ENCODE results near the gene TMC1.

TMC1 gene

GRCh38 chr9:72703574-72703973 is 182.2 kb downstream of the TMC1 start:
- ATAC-seq = no peak
- Mint-ChIP-seq H3K4me3 (no peak overlapping the region), H3K9me3 (peaks cover 0 to 5% of the 10 kb centered on the region in 2 donors), H3K27me3 (peaks cover 3% of the 10 kb centered on the region), H3K27ac (no peak overlapping the region), H3K4me1 (no peaks in the 10 kb centered on the region)
- no peak for DNase-seq

- Mint-ChIP-seq H3K9me3 (peaks cover 0 to 9% of the 10 kb centered on the region in 2 donors), H3K27ac (no peak overlapping the region), H3K4me1 (no peaks in the 10 kb centered on the region), H3K27me3 (no peaks in the 10 kb centered on the region), H3K4me3 (no peak overlapping the region)
- no peak for ATAC-seq
- DNase-seq = no peak
Measured at GRCh38 chr9:72704688-72705375, 183.4 kb downstream of the TMC1 start.

GRCh38 chr9:72718503-72718902 is 197.1 kb downstream of the TMC1 start:
- no peak for DNase-seq
- Mint-ChIP-seq H3K27me3 (peaks cover 32% of the 10 kb centered on the region), H3K4me3 (no peak overlapping the region), H3K9me3 (no peaks in the 10 kb centered on the region), H3K4me1 (no peaks in the 10 kb centered on the region), H3K27ac (no peak overlapping the region)
- ATAC-seq = no peak

GRCh38 chr9:72721067-72721466 is 199.7 kb downstream of the TMC1 start:
- DNase-seq (no peak), ATAC-seq (no peak)
- no peak overlapping the region for H3K4me3 Mint-ChIP-seq
- H3K27me3 Mint-ChIP-seq = peaks cover 32% of the 10 kb centered on the region
- no peaks in the 10 kb centered on the region for H3K9me3 Mint-ChIP-seq
- no peaks in the 10 kb centered on the region for H3K4me1 Mint-ChIP-seq
- no peak overlapping the region for H3K27ac Mint-ChIP-seq

GRCh38 chr9:72726947-72727346 is 205.5 kb downstream of the TMC1 start:
- no peaks in the 10 kb centered on the region for H3K9me3 Mint-ChIP-seq
- ATAC-seq (no peak), DNase-seq (no peak)
- H3K4me1 Mint-ChIP-seq = no peaks in the 10 kb centered on the region
- H3K4me3 Mint-ChIP-seq = no peak overlapping the region
- no peaks in the 10 kb centered on the region for H3K27me3 Mint-ChIP-seq
- H3K27ac Mint-ChIP-seq = no peak overlapping the region

GRCh38 chr9:72728031-72728770 is 206.8 kb downstream of the TMC1 start:
- no peak for DNase-seq
- ATAC-seq = no peak
- no peaks in the 10 kb centered on the region for H3K9me3 Mint-ChIP-seq
- no peak overlapping the region for H3K27ac Mint-ChIP-seq
- peaks cover under 1% of the 10 kb centered on the region for H3K27me3 Mint-ChIP-seq
- H3K4me1 Mint-ChIP-seq = no peaks in the 10 kb centered on the region
- no peak overlapping the region for H3K4me3 Mint-ChIP-seq

- Mint-ChIP-seq H3K9me3 (no peaks in the 10 kb centered on the region), H3K4me1 (no peaks in the 10 kb centered on the region), H3K27ac (no peak overlapping the region), H3K4me3 (no peak overlapping the region), H3K27me3 (peaks cover 17% of the 10 kb centered on the region)
- DNase-seq = no peak
- no peak for ATAC-seq
Measured at GRCh38 chr9:72733895-72734294, 212.5 kb downstream of the TMC1 start.

- no peak overlapping the region for H3K4me3 Mint-ChIP-seq
- peaks cover 17% of the 10 kb centered on the region for H3K27me3 Mint-ChIP-seq
- H3K27ac Mint-ChIP-seq = no peak overlapping the region
- ATAC-seq (no peak), DNase-seq (no peak)
- H3K4me1 Mint-ChIP-seq = no peaks in the 10 kb centered on the region
- no peaks in the 10 kb centered on the region for H3K9me3 Mint-ChIP-seq
Measured at GRCh38 chr9:72734631-72735030, 213.2 kb downstream of the TMC1 start.

GRCh38 chr9:72743836-72744235 is 222.4 kb downstream of the TMC1 start:
- Mint-ChIP-seq H3K9me3 (no peaks in the 10 kb centered on the region), H3K27me3 (peaks cover 4% of the 10 kb centered on the region), H3K27ac (no peak overlapping the region), H3K4me1 (no peaks in the 10 kb centered on the region), H3K4me3 (no peak overlapping the region)
- ATAC-seq = no peak
- DNase-seq = no peak

GRCh38 chr9:72749276-72749675 is 227.9 kb downstream of the TMC1 start:
- no peak for ATAC-seq
- Mint-ChIP-seq H3K4me1 (no peaks in the 10 kb centered on the region), H3K4me3 (no peak overlapping the region), H3K27me3 (peaks cover 17% of the 10 kb centered on the region), H3K9me3 (no peaks in the 10 kb centered on the region), H3K27ac (no peak overlapping the region)
- no peak for DNase-seq

GRCh38 chr9:72751541-72751940 is 230.1 kb downstream of the TMC1 start:
- Mint-ChIP-seq H3K27me3 (peaks cover 17% of the 10 kb centered on the region), H3K4me1 (no peaks in the 10 kb centered on the region), H3K4me3 (no peak overlapping the region), H3K9me3 (no peaks in the 10 kb centered on the region), H3K27ac (no peak overlapping the region)
- ATAC-seq (no peak), DNase-seq (no peak)

GRCh38 chr9:72753266-72753893 is 232.0 kb downstream of the TMC1 start:
- H3K27ac Mint-ChIP-seq = no peak overlapping the region
- no peaks in the 10 kb centered on the region for H3K4me1 Mint-ChIP-seq
- no peak for DNase-seq
- no peaks in the 10 kb centered on the region for H3K9me3 Mint-ChIP-seq
- peaks cover 17% of the 10 kb centered on the region for H3K27me3 Mint-ChIP-seq
- no peak overlapping the region for H3K4me3 Mint-ChIP-seq
- ATAC-seq = no peak

- Mint-ChIP-seq H3K4me1 (no peaks in the 10 kb centered on the region), H3K27ac (no peak overlapping the region), H3K4me3 (no peak overlapping the region), H3K27me3 (peaks cover 13% of the 10 kb centered on the region), H3K9me3 (no peaks in the 10 kb centered on the region)
- ATAC-seq (no peak), DNase-seq (no peak)
Measured at GRCh38 chr9:72755836-72756235, 234.4 kb downstream of the TMC1 start.

- Mint-ChIP-seq H3K4me3 (no peak overlapping the region), H3K27me3 (peaks cover 9% of the 10 kb centered on the region), H3K4me1 (no peaks in the 10 kb centered on the region), H3K9me3 (no peaks in the 10 kb centered on the region), H3K27ac (no peak overlapping the region)
- no peak for DNase-seq
- no peak for ATAC-seq
Measured at GRCh38 chr9:72758944-72759343, 237.5 kb downstream of the TMC1 start.

- Mint-ChIP-seq H3K27me3 (peaks cover 9% of the 10 kb centered on the region), H3K27ac (no peak overlapping the region), H3K9me3 (no peaks in the 10 kb centered on the region), H3K4me1 (no peaks in the 10 kb centered on the region), H3K4me3 (no peak overlapping the region)
- DNase-seq (no peak), ATAC-seq (no peak)
Measured at GRCh38 chr9:72763022-72763421, 241.6 kb downstream of the TMC1 start.

- no peak overlapping the region for H3K4me3 Mint-ChIP-seq
- H3K27me3 Mint-ChIP-seq = no peaks in the 10 kb centered on the region
- no peak overlapping the region for H3K27ac Mint-ChIP-seq
- ATAC-seq = no peak
- no peaks in the 10 kb centered on the region for H3K4me1 Mint-ChIP-seq
- no peaks in the 10 kb centered on the region for H3K9me3 Mint-ChIP-seq
- no peak for DNase-seq
Measured at GRCh38 chr9:72769546-72769945, 248.1 kb downstream of the TMC1 start.

Data from stimulated activated naive CD8-positive, alpha-beta T cell treated with anti-CD3 and anti-CD28 coated beads, Interleukin-15, amount 100 ng/mL, for 72 hours (primary cell).